WTC11 (cell line): Measurements from ENCODE around the gene C1QL1. TPM values are rescaled to one million over a fixed set of nuclear protein-coding genes. Genes with fewer than 3 reads are reported as not detected.

Experiments
- ATAC-seq: fragments of 200-7000 bp; cut with Tn5 transposase; 2 replicates; pipeline ENCODE4 v1.10.0; 2021; ENCODE audit warnings: mild to moderate bottlenecking, moderate library complexity
- CTCF ChIA-PET: fragments of 300-600 bp; sonication (Branson Sonifier 250); formaldehyde crosslinking; loops from one replicate; lab custom pipeline; 2021; ENCODE audit warnings: antibody characterized with exemption; lab: Charles Lee
- POLR2A ChIA-PET: fragments of 350-600 bp; sonication (Branson Sonifier 250); formaldehyde crosslinking; loops from one replicate; lab custom pipeline; 2021; ENCODE audit warnings: antibody characterized with exemption; lab: Charles Lee
- DNase-seq: peaks from one replicate; pipeline ENCODE4 v3.0.0; 2021; ENCODE audit warnings: low spot score
- H3K27ac Mint-ChIP-seq: 2 replicates; pipeline ENCODE4 v1.8.0; 2021; ENCODE audit warnings: mixed read lengths
- H3K27me3 Mint-ChIP-seq: 2 replicates; pipeline ENCODE4 v1.8.0; 2021; ENCODE audit warnings: low read depth, mild to moderate bottlenecking, moderate library complexity, mixed read lengths
- H3K36me3 Mint-ChIP-seq: 2 replicates; pipeline ENCODE4 v1.8.0; 2021; ENCODE audit warnings: mixed read lengths
- H3K4me1 Mint-ChIP-seq: 2 replicates; pipeline ENCODE4 v1.8.0; 2022; ENCODE audit warnings: mixed read lengths
- H3K4me3 Mint-ChIP-seq: 2 replicates; pipeline ENCODE4 v1.8.0; 2021; ENCODE audit warnings: mild to moderate bottlenecking, moderate library complexity, mixed read lengths
- H3K9me3 Mint-ChIP-seq: 2 replicates; pipeline ENCODE4 v1.8.0; 2021; ENCODE audit warnings: mixed read lengths
- CREM ChIP-seq: sonication (generic); formaldehyde crosslinking; IDR thresholded peaks from 2 replicates; pipeline ENCODE4 v1.8.1; 2022; ENCODE audit warnings: mild to moderate bottlenecking, missing genetic modification reagents, moderate library complexity
- E2F1 ChIP-seq: sonication (generic); formaldehyde crosslinking; IDR thresholded peaks from 2 replicates; pipeline ENCODE4 v1.8.0; 2022; ENCODE audit warnings: mild to moderate bottlenecking, missing genetic modification reagents
- E2F4 ChIP-seq: sonication (generic); formaldehyde crosslinking; IDR thresholded peaks from 2 replicates; pipeline ENCODE4 v1.8.1; 2022; ENCODE audit warnings: low read depth, mild to moderate bottlenecking, moderate library complexity, missing genetic modification reagents, borderline replicate concordance
- E2F5 ChIP-seq: sonication (generic); formaldehyde crosslinking; IDR thresholded peaks from 2 replicates; pipeline ENCODE4 v1.8.1; 2022; ENCODE audit warnings: mild to moderate bottlenecking, moderate library complexity, missing genetic modification reagents
- EMX1 ChIP-seq: fragments of 250-450 bp; sonication (Bioruptor Pico); IDR thresholded peaks from 2 replicates; pipeline ENCODE4 v1.8.0; 2021; ENCODE audit warnings: mild to moderate bottlenecking
- ERG ChIP-seq: fragments of 250-450 bp; sonication (Bioruptor Pico); IDR thresholded peaks from 2 replicates; pipeline ENCODE4 v1.8.0; 2021; ENCODE audit warnings: mild to moderate bottlenecking
- ETV6 ChIP-seq: sonication (generic); formaldehyde crosslinking; IDR thresholded peaks from 2 replicates; pipeline ENCODE4 v1.8.1; 2022; ENCODE audit warnings: mild to moderate bottlenecking, missing genetic modification reagents
- GABPB1 ChIP-seq: sonication (generic); formaldehyde crosslinking; IDR thresholded peaks from 2 replicates; pipeline ENCODE4 v1.8.1; 2023; ENCODE audit warnings: mild to moderate bottlenecking, missing genetic modification reagents
- HMGA2 ChIP-seq: fragments of 250-450 bp; sonication (Bioruptor Pico); IDR thresholded peaks from 2 replicates; pipeline ENCODE4 v1.4.0; 2021; ENCODE audit warnings: mild to moderate bottlenecking, moderate library complexity
- JUN ChIP-seq: sonication (generic); formaldehyde crosslinking; IDR thresholded peaks from 2 replicates; pipeline ENCODE4 v1.8.0; 2023; ENCODE audit warnings: mild to moderate bottlenecking, missing genetic modification reagents
- MAX ChIP-seq: sonication (generic); formaldehyde crosslinking; IDR thresholded peaks from 2 replicates; pipeline ENCODE4 v1.8.0; 2022; ENCODE audit warnings: mild to moderate bottlenecking, missing genetic modification reagents
- MYBL2 ChIP-seq: sonication (generic); formaldehyde crosslinking; IDR thresholded peaks from 2 replicates; pipeline ENCODE4 v1.8.1; 2023; ENCODE audit warnings: mild to moderate bottlenecking, moderate library complexity, missing genetic modification reagents
- NFE2L1 ChIP-seq: sonication (generic); formaldehyde crosslinking; IDR thresholded peaks from 2 replicates; pipeline ENCODE4 v1.8.1; 2023; ENCODE audit warnings: missing genetic modification reagents
- NR1H2 ChIP-seq: sonication (generic); formaldehyde crosslinking; IDR thresholded peaks from 2 replicates; pipeline ENCODE4 v1.9.0; 2021; ENCODE audit warnings: mild to moderate bottlenecking, moderate library complexity, missing genetic modification reagents
- NR2C2 ChIP-seq: sonication (generic); formaldehyde crosslinking; IDR thresholded peaks from 2 replicates; pipeline ENCODE4 v1.8.0; 2022; ENCODE audit warnings: mild to moderate bottlenecking, missing genetic modification reagents
- NR3C1 ChIP-seq: sonication (generic); formaldehyde crosslinking; conservative IDR thresholded peaks from 2 replicates; pipeline ENCODE4 v1.8.1; 2023; ENCODE audit warnings: low read depth, mild to moderate bottlenecking, missing genetic modification reagents
- RELA ChIP-seq: sonication (generic); formaldehyde crosslinking; IDR thresholded peaks from 2 replicates; pipeline ENCODE4 v1.8.1; 2022; ENCODE audit warnings: missing genetic modification reagents, mild to moderate bottlenecking, borderline replicate concordance
- SMAD4 ChIP-seq: sonication (generic); formaldehyde crosslinking; IDR thresholded peaks from 2 replicates; pipeline ENCODE4 v1.8.0; 2022; ENCODE audit warnings: mild to moderate bottlenecking, missing genetic modification reagents
- SP1 ChIP-seq: sonication (generic); formaldehyde crosslinking; conservative IDR thresholded peaks from 2 replicates; pipeline ENCODE4 v1.8.1; 2022; ENCODE audit warnings: missing genetic modification reagents
- TEAD1 ChIP-seq: sonication (generic); formaldehyde crosslinking; IDR thresholded peaks from 2 replicates; pipeline ENCODE4 v1.8.0; 2022; ENCODE audit warnings: mild to moderate bottlenecking, missing genetic modification reagents
- TP53 ChIP-seq: sonication (generic); formaldehyde crosslinking; IDR thresholded peaks from 2 replicates; pipeline ENCODE4 v1.8.1; 2023; ENCODE audit warnings: mild to moderate bottlenecking, missing genetic modification reagents
- USF1 ChIP-seq: sonication (generic); formaldehyde crosslinking; IDR thresholded peaks from 2 replicates; pipeline ENCODE4 v1.8.0; 2022; ENCODE audit warnings: mild to moderate bottlenecking, missing genetic modification reagents
- USF2 ChIP-seq: sonication (generic); formaldehyde crosslinking; IDR thresholded peaks from 2 replicates; pipeline ENCODE4 v1.8.1; 2023; ENCODE audit warnings: mild to moderate bottlenecking, missing genetic modification reagents, moderate library complexity
- ZBTB21 ChIP-seq: sonication (generic); formaldehyde crosslinking; IDR thresholded peaks from 2 replicates; pipeline ENCODE4 v1.8.1; 2023; ENCODE audit warnings: mild to moderate bottlenecking, missing genetic modification reagents, borderline replicate concordance
- ZNF263 ChIP-seq: sonication (generic); formaldehyde crosslinking; IDR thresholded peaks from 2 replicates; pipeline ENCODE4 v1.8.1; 2022; ENCODE audit warnings: low read depth, mild to moderate bottlenecking, moderate library complexity, missing genetic modification reagents
- total RNA-seq: library from RNA; stranded (reverse); gene quantifications from 3 replicates; pipeline ENCODE4 v1.2.3, GENCODE V29; 2021

The C1QL1 gene
- total RNA-seq, 1 experiment from 2014 or later = 13.4 TPM

GRCh38 chr17:44970136-44970741, 2.1 kb upstream of the C1QL1 start:
- H3K9me3 Mint-ChIP-seq = no peaks in the 10 kb centered on the region
- H3K27me3 Mint-ChIP-seq = peaks cover 60% of the 10 kb centered on the region
- DNase-seq (peak; percentile 44), ATAC-seq (peak; percentile 10)
- POLR2A ChIA-PET = interaction anchor here (0.6 to 1.3 kb wide), 3 partner anchors 7 to 178 kb away, joined by 3 read pairs; partner anchors contain the start of gene HEXIM1
- TF ChIP-seq ZBTB21 (CRISPR knock-in tag) = peak; percentile 32; the same call in 1 of the 2 replicates
- TF ChIP-seq NR2C2 = no peak
- TF ChIP-seq SP1 (CRISPR knock-in tag) = 0 out of 2 replicates have a peak, but pooled peaks have one; percentile 49
- TF ChIP-seq SMAD4 = no peak
- no peak for TF ChIP-seq CREM
- TF ChIP-seq RELA (CRISPR knock-in tag) = peak; percentile 71; the same call in 1 of the 2 replicates
- no peak for TF ChIP-seq ETV6 (CRISPR knock-in tag)
- TF ChIP-seq MYBL2 = no peak
- no peak for TF ChIP-seq MAX
- no peak for TF ChIP-seq TP53 (CRISPR knock-in tag)
- H3K27ac Mint-ChIP-seq = no peak overlapping the region
- H3K4me1 Mint-ChIP-seq = peaks cover 36% of the 10 kb centered on the region
- H3K4me3 Mint-ChIP-seq = peak overlapping the region; percentile 92
- CTCF ChIA-PET = interaction anchor here (0.6 to 5.5 kb wide), 14 partner anchors 8 to 191 kb away, joined by 3 to 117 read pairs (median 12); partner anchors contain the start of gene ACBD4
- H3K36me3 Mint-ChIP-seq = no peaks in the 10 kb centered on the region

GRCh38 chr17:44969144-44969780, 1.2 kb upstream of the C1QL1 start:
- Mint-ChIP-seq H3K27ac (peak overlapping the region; percentile 74; the same call in 1 of the 2 replicates), H3K36me3 (no peaks in the 10 kb centered on the region), H3K4me3 (peak overlapping the region; percentile 92), H3K9me3 (no peaks in the 10 kb centered on the region), H3K27me3 (peaks cover 66% of the 10 kb centered on the region), H3K4me1 (peaks cover 36% of the 10 kb centered on the region)
- DNase-seq = peak; percentile 56
- POLR2A ChIA-PET = interaction anchor here (1.3 to 2.0 kb wide), 2 partner anchors 8 to 18 kb away, joined by 3 to 8 read pairs; no protein-coding TSS in a partner anchor
- ATAC-seq = no peak
- 0 out of 2 replicates have a peak, but pooled peaks have one; percentile 26 for TF ChIP-seq ZNF263 (CRISPR knock-in tag)
- no peak for TF ChIP-seq EMX1 (CRISPR knock-in tag)
- CTCF ChIA-PET = interaction anchor here (0.5 to 5.5 kb wide), 29 partner anchors 9 to 228 kb away, joined by 3 to 117 read pairs (median 4); partner anchors contain the start of genes ACBD4, DCAKD, EFTUD2 and KIF18B

GRCh38 chr17:44967907-44968224, 237 bp downstream of the C1QL1 start:
- Mint-ChIP-seq H3K27me3 (peaks cover 75% of the 10 kb centered on the region), H3K27ac (no peak overlapping the region), H3K4me3 (no peak overlapping the region), H3K36me3 (no peaks in the 10 kb centered on the region), H3K9me3 (no peaks in the 10 kb centered on the region), H3K4me1 (peaks cover 35% of the 10 kb centered on the region)
- ChIA-PET CTCF (interaction anchor here (0.5 to 5.5 kb wide), 30 partner anchors 8 to 702 kb away, joined by 3 to 117 read pairs (median 6); partner anchors contain the start of genes ACBD4, DCAKD and KIF18B), POLR2A (interaction anchor here (2.0 kb wide), 1 partner anchor 20 kb away, joined by 8 read pairs; no protein-coding TSS in a partner anchor)
- DNase-seq (no peak), ATAC-seq (no peak)
- no peak for TF ChIP-seq HMGA2 (CRISPR knock-in tag)
- TF ChIP-seq ERG (CRISPR knock-in tag) = no peak
- no peak for TF ChIP-seq USF1
- no peak for TF ChIP-seq NFE2L1
- no peak for TF ChIP-seq NR3C1 (CRISPR knock-in tag)
- no peak for TF ChIP-seq CREM
- no peak for TF ChIP-seq EMX1 (CRISPR knock-in tag)
- no peak for TF ChIP-seq NR1H2 (CRISPR knock-in tag)
- TF ChIP-seq TEAD1 (CRISPR knock-in tag) = no peak
- TF ChIP-seq E2F4 (CRISPR knock-in tag) = no peak
- TF ChIP-seq USF2 (CRISPR knock-in tag) = no peak
- no peak for TF ChIP-seq E2F1 (CRISPR knock-in tag)
- no peak for TF ChIP-seq JUN (CRISPR knock-in tag)
- no peak for TF ChIP-seq GABPB1 (CRISPR knock-in tag)
- no peak for TF ChIP-seq E2F5 (CRISPR knock-in tag)
